Posterior vena cava (tissue), 2 donors: ENCODE measurements around the gene TRAPPC4. TPM values are rescaled to one million over a fixed set of nuclear protein-coding genes. Genes with fewer than 3 reads are reported as not detected.
"Not testable (repeated sequence)": the region's sequence is repeated elsewhere in the genome, so short reads cannot be mapped to it uniquely, and the experiment has no call there.

Source experiments
- DNase-seq: peaks from one replicate; pipeline ENCODE4 v3.0.0-alpha.2; 2020; ENCODE audit warnings: low spot score
- intact Hi-C, 2 donors: fragments of 100-400 bp; cut with DNase I; formaldehyde crosslinking; loops; one replicate each; pipeline versions ENCODE4 v1.14.1 to v1.14.2; 2022 to 2023
- total RNA-seq, 2 donors: library from RNA; stranded (reverse); fragmentation: NEBNext Ultra II Directional; extraction: Animal tissue kit (Norgen Biotek cat#: 25700); gene quantifications; one replicate each; pipeline ENCODE4 v1.2.1, GENCODE V29; 2021
- donor health status: DM: yes; HTN: yes; CAD: no.
- donor health status: DM: yes; HTN: yes; CAD: no.

TRAPPC4 gene
- total RNA-seq, 2 donors from 2014 or later = 45.4 to 49.9 TPM

DNA sequence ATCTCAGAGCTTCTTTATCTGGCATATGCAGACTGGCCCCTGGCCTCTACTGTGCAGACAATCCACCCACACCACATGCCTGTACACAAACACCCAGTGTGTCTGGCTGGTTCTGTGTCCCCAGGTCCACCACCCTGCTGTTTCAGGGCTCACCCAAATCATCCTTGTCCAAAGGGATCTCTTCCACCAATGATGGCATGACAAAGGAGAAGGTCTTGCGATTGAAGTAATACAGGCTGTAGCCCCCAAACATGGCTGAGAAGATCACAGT, 10.4 kb downstream of the TRAPPC4 start:
- no peak for DNase-seq
- intact Hi-C loops = no loop called here

DNA sequence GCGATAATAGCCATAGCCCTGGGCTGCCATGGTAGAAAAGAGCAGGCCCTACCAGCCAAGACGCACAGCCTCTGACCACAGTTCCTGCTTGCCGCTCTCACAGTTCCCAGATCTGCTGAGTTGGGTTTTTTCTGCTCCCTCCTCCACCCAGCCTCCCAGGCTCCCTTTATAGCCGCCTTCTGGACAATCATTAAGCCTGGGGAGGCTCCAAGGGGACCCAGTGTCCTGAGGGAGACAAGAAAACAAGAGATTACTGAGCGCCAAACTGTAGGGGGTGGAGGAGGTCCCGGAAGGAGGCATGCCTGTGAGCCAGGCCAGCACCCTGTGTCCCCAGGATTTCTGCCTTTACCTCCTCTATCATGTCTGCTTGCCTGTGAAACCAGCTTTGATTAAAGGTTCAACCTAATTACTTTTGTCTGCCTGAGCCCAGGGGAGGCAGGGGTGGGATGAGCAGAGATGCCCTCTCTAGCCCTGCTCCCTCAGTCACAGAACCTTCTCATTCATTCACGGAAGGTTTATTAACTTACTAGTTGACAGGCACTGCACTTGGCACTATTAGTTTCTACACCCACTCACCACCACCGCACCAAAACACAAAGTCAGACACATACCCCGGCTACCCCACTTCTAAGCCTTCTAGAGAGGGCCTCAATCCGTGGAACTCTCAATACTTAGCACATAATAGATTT, 10.9 kb downstream of the TRAPPC4 start:
- intact Hi-C loops = no loop called here
- DNase-seq = no peak

DNA sequence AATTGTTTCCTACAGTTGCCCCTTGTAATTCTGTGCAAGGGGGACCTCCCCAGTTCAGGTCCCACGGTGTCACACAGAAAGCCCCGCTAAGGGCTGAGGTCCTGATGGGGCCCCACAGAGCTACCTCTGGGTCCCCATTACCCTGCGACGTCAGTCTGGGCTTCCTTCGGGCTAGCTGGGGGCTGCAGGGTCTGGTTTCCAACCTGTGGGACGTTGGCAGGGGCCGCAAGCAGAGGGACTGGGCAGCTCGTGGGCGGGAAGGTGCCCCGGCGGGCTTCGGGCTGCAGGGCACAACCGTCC, 11.4 kb downstream of the TRAPPC4 start:
- intact Hi-C loops = no loop called here
- DNase-seq = no peak

DNA sequence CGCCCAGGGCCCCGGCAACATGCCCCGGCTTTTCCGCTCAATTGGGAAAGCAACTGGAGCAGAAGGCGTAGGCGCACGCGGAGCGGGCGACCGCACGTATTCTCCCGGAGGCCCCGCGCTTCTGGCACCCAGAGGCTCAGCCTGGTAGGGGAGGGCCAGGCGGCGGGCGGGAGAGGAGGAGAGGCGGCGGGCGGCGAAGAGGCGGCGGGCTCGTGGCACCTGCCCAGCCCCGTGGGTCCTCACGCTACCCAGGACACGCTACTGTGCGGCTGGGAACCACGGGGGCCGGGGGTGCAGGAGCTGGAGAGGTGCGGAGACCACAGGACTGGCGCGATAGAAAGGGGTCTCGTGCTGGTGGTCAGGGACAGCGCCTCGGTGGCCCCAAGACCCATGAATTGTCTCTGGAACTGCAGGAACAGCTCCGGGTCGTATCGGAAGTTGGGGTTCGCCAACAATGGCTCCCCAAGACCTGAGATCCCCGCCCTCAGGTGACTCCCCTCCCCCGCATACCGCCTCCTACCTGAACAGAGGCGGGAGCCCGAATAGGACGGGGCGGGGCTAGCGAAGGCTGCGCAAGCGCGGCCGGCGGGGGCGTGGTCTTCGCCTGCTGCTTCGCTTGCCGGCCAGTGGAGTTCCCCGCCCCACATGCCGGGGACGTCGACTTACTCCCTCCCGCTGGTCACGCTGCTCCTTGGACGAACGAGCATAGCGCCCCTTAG, 11.9 kb downstream of the TRAPPC4 start, which contains the start of gene SLC37A4:
Gene SLC37A4, minus strand, starts transcription at position 549 of the 719 bp plus-strand sequence.
- peak; percentile 99 for DNase-seq
- intact Hi-C loops = no loop called here

DNA sequence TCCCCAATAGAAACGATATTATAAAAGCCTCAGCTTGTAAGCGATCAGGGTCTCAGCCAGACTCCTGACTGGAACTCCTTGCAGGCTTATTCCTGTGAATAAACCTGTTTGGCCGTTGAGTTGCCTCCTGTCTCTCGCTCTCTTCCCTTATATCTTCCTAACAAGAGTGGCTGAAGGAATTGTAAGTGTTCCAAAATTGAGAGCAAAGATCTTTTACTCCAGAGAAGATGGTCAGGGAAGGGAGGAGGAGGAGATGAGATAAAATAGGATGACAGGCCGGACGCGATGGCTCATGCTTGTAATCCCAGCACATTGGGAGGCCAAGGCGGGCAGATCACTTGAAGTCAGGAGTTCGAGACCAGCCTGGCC, 13.3 kb downstream of the TRAPPC4 start:
- DNase-seq = no peak
- intact Hi-C loops = no loop called here

DNA sequence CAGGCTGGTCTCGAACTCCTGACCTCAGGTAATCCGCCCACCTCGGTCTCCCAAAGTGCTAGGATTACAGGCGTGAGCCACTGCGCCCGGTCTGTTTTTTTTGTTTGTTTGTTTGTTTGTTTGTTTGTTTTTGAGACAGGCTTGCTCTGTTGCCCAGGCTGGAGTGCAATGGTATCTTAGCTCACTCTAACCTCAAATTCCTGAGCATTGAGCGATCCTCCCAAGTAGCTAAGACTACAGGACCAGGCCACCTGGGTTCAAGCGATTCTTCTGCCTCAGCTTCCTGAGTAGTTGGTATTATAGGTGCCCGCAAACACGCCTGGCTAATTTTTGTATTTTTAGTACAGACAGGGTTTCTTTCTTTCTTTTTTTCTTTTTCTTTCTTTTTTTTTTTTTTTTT, 14.9 kb downstream of the TRAPPC4 start:
- intact Hi-C loops = not testable (repeated sequence)
- peak; percentile 23 for DNase-seq

DNA sequence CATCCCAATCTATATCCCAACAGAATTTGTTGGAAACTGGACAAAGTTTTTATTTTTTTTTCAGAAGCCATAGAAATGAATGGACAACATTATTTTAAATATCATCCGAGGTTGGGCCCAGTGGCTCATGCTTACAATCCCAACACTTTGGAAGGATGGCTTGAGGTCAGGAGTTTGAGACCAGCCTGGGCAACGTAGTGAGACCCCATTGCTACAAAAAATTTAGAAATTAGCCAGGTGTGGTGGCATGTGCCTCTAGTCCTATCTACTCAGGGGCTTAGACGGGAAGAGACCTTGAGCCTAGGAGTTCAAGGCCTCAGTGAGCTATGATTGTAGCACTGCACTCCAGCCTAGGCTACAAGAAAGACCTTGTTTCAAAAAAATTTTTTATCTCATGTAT, 16.2 kb downstream of the TRAPPC4 start:
- intact Hi-C loops = no loop called here
- no peak for DNase-seq

DNA sequence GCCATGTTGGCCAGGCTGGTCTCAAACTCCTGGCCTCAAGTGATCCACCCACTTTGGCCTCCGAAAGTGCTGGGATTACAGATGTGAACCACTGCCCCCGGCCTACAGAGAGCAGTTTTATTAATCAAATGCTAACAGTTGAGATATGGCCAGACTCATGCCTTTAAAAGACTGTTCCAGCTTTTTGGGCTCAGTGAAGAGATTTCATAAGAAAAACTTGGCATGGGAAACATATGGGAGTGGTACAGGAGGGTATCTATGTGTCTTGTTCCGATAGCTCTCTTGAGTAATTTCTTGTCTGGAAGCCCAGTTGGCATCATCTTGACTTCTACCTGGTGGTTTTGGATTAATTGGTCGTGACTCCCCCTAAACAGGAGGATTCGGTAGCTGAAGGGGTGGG, 20.3 kb downstream of the TRAPPC4 start:
- DNase-seq = no peak
- intact Hi-C loops = no loop called here

DNA sequence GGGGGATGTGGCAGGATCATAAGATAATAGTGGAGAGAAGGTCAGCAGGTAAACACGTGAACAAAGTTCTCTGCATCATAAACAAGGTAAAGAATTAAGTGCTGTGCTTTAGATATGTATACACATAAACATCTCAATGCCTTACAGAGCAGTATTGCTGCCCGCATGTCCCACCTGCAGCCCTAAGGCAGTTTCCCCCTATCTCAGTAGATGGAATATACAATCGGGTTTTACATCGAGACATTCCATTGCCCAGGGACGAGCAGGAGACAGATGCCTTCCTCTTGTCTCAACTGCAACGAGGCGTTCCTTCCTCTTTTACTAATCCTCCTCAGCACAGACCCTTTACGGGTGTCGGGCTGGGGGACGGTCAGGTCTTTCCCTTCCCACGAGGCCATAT, 20.9 kb downstream of the TRAPPC4 start:
- DNase-seq, intact Hi-C loops: not testable (repeated sequence)

DNA sequence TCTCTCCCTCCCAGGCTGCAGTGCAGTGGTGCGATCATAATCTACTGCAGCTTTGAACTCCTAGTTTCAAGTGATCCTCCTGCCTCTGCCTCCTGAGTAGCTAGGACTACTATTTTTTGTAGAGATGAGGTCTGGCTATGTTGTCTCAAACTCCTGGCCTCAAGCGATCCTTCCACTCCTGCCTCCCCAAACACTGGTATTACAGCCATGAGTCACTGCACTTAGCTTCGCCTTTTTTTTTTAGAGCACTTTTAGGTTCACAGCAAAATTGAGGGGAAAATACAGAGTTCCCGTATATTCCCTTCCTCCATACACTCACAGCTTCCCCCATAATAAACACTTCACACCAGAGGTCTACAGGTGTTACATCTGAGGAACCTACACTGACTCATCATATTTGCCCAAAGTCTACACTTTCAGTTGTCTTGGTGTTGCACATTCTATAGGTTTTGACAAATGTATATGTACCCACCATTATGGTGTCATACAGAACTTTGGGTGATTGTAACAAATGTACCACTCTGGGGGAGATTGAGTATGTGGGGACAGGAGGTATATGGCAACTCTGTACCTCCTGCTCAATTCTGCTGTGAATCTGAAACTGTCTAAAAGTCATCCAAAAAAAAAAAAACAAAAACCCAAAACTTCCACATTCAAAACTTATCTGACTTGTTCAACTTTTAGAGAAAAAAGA, 23.4 kb downstream of the TRAPPC4 start:
- DNase-seq = no peak
- intact Hi-C loops = no loop called here

DNA sequence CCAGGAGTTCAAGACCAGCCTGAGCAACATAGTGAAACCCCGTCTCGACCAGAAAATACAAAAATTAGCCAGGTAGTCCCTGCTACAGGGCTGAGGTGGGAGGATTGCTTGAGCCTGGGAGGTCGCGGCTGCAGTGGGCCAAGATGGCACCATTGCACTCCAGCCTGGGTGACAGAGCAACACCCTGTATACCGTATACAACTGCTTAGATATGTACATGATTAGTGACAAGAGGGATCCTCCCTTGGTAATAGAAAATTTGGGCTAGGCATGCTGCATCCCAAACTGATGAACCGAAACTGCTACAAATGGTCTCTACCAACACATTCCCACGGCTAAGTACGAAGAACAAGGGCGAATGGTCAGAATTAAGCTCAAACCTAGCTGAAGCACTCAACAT, 24.4 kb downstream of the TRAPPC4 start:
- intact Hi-C loops = no loop called here
- DNase-seq = no peak

DNA sequence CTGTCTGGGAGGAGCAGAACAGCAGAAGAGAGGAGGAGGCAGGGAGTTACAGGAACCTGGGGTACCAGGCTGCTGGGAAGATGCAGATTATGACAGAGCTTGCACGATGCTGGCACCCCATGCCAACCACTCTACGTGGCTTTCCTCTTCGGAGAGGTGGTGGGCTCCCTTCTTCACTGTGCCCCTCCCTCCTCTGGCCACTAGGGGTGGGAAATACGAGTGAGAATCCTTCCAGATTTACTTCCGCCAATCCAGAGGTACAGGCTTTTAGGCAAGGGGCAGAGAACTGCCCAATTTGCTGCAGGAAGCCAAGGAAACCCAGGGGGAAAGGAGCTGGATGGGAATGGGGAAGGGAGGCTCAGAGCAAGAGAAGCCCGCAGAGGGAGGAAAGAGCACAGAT, 26.1 kb downstream of the TRAPPC4 start:
- intact Hi-C loops = no loop called here
- DNase-seq = no peak

DNA sequence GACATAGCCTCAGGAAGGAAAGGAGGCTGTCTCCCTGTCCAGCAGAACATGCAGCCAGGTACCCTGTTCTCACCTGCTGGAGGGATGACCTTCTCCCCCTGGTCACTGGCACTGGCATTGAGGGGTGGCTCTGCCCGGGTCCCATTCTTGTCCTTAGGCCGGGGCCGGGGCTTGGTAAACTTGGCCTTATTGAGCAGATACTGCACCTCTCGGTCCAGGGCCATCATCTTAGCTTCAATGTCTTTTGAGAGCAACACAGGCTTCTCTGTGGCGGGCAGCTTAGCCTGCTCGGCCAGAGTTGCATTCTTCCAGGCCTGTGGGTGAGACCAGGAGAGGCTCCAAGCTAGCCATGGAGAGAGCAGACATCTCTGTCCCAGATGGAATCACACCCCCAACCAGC, 27.9 kb downstream of the TRAPPC4 start:
- intact Hi-C loops = no loop called here
- no peak for DNase-seq

DNA sequence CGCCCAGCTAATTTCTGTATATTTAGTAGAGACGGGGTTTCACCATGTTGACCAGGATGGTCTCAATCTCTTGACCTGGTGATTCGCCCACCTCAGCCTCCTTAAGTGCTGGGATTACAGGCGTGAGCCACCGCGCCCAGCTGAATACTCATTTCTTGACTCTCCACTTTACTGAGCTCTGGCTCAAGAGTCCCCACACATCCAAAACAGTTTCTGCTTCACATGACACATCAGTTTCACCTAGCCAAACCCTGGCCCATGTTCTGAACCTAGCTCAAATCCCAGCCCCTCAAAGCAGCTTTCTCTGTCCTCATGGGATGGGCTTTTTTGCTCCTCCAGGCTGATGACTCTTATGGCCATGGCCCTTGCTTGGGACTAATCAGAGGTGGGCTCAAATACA, 28.6 kb downstream of the TRAPPC4 start:
- intact Hi-C loops = no loop called here
- DNase-seq = no peak

DNA sequence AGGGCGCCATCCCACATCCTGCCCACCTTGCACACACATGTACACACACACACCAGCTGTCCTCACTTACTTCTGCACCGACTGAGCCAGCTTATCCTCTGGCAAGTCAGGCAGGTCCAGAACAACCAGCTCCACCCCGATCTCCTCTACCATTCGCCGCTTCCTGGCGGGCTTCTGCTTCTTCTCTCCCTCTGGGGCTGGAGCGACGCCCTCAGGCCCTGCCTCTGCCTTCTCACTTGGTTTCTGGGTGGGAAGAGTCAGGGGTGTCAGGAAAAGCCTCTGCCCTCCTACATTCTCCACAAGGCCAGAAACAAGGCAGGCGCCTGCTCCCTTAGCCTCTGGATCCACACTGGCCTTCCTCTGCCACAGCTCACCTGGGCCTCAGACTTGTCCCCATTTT, 30.1 kb downstream of the TRAPPC4 start:
- intact Hi-C loops = no loop called here
- DNase-seq = no peak

DNA sequence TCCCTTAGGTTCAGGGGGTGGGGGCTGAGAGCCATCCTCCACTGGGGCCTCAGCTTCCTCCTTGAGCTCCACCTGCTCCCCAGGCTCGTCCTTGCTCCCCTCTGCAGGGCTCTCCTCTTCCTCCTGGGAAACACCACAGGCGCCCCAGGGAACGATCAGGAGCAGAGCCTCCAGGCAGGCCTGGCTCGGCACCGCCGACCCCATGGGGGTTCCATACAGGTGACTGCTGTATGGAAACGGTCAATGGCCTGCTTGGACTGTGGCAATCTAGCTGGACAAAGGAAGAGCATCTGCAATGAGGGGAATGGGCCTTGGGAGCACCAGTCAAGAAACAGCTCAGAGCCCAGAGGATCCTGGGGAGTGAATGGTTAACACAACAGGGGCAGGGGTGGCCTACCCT, 30.5 kb downstream of the TRAPPC4 start:
- intact Hi-C loops = no loop called here
- DNase-seq = no peak

DNA sequence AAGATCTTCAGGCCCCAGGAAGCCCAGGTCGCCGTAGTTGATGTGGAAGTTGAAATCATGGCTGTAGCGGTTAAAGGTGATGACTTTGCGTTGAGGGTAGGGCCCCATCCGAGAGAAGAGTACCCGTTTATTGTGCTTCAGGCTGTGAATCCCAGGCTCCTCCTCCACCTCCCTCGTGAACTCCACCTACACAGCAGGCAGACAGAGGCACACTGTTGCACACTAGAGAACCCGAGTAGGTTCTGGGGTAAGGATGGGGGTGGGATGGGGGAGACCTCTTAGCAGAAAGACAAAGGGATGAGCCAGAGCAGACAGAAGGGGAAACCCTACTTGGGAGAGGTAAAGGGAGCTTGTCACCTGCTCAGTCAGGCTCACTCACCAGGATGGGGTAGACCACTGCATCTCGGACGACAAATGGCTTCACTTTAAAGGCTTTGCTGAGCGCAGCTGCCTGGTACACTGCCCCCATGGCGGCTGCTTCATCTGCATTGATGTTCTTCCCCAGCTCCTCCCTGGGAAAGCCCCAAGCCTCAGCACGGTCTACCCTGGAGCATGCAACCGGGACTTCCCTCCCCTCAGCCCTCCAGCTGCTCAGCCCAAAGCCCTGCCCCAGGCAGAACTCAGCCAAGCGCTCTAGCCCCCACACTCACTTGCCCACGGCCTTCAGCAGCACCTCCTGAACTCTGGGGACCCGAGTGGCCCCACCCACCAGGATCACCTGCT, 33.0 kb downstream of the TRAPPC4 start:
- no peak for DNase-seq
- intact Hi-C loops = no loop called here

DNA sequence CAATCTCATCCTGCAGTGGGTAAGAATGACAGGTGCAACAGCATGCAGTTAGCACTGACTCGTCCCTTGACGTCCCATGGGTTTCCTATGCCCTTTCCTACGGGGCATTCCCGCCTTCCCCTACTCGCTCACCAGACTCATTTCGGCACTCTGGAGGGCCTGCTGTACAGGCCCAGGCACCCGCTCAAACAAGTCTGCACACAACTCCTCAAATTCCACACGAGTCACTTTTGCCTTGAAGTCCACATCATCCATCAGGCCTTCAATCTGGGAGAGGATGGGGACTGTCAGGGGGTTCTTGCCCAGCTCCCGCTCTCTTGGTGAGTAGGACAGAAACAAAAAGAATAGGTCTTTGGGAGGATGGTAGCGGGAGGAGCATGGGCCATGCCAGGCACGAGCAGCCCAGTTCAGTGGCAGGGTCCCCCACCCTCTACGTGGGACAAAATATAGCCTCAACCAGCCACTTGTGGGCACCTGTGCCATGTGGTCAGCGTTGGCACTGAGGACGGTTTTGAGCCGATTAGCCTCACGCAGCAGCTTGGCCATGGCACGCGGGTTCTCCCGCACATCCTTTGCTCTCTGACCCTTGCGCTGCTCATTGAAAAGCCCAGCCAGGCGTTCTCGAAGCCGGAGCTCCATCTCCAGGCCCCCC, 33.7 kb downstream of the TRAPPC4 start:
- intact Hi-C loops = no loop called here
- no peak for DNase-seq

DNA sequence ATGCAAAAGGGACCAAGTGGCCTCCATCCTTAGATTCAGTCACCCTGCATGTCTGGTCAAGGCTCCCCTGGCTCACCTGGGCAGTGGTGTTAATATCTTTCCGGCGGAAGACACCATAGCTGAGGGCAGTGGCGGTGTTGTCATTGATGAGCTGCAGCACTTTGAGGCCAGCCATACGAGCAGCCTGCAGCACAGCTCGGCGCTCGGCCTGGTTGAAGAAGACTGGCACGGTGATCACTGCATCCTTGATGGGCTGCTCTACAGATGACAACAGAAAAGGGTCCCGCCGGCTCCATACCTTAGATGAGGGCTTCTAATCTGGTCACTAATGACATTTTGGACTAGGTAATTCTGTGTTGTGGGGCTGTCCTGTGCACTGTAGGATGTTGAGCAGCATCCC, 35.9 kb downstream of the TRAPPC4 start:
- intact Hi-C loops = no loop called here
- no peak for DNase-seq

DNA sequence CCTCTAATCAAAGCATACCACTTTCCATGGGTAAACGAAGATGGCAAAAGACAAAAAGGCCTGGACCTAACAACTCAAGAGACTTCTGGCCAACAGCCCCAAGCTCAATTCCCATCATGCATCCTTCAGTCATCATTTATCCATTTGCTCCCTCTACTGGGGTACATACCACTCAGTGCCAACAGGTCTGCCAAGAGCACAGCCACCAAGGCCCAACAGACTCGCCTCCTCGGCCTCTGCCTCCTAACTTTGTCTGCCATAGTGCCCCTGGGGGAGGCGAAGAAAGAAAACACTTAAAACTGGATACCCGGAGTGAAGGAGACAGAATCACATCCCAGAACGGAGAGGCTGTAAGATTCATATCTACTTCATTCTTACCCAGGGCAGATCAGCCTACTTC, 37.3 kb downstream of the TRAPPC4 start:
- intact Hi-C loops = no loop called here
- no peak for DNase-seq
